NT2/D1 (cell line): Measurements from ENCODE around the gene ABCB9.
"Not testable (repeated sequence)": the region's sequence is repeated elsewhere in the genome, so short reads cannot be mapped to it uniquely, and the experiment has no call there.

Experiments used
- DNase-seq: peaks from one replicate; pipeline ENCODE4 v3.0.0-alpha.2; 2011; ENCODE audit warnings: low read depth, low spot score
- H3K27me3 ChIP-seq: 2 replicates; pipeline ENCODE4 v1.6.0; 2011; ENCODE audit warnings: mild to moderate bottlenecking; ENCODE audit not compliant: insufficient read length, insufficient read depth
- H3K36me3 ChIP-seq: 2 replicates; pipeline ENCODE4 v1.6.1; 2011; ENCODE audit warnings: mild to moderate bottlenecking, low read length, mixed read lengths; ENCODE audit not compliant: insufficient read depth, insufficient read length
- H3K4me1 ChIP-seq: 2 replicates; pipeline ENCODE4 v1.5.1; 2011; ENCODE audit not compliant: insufficient read depth, insufficient read length
- H3K4me3 ChIP-seq: 2 replicates; pipeline ENCODE4 v1.5.1; 2011; ENCODE audit warnings: low read depth; ENCODE audit not compliant: insufficient read length
- H3K9ac ChIP-seq: 2 replicates; pipeline ENCODE4 v1.6.0; 2011; ENCODE audit warnings: low read depth; ENCODE audit not compliant: insufficient read length
- H3K9me3 ChIP-seq: 2 replicates; pipeline ENCODE4 v1.5.1; 2011; ENCODE audit warnings: mild to moderate bottlenecking, low read length; ENCODE audit not compliant: insufficient read depth
- SUZ12 ChIP-seq: IDR thresholded peaks from 2 replicates; pipeline ENCODE4 v1.6.1; 2011; ENCODE audit not compliant: insufficient read length, insufficient read depth; ENCODE audit errors: extremely low read depth
- YY1 ChIP-seq: IDR thresholded peaks from 2 replicates; pipeline ENCODE4 v1.6.1; 2011; ENCODE audit not compliant: insufficient read length, insufficient read depth
- ZNF274 ChIP-seq: IDR thresholded peaks from 2 replicates; pipeline ENCODE4 v1.6.1; 2011; ENCODE audit warnings: mild to moderate bottlenecking, low read depth, low read length

ABCB9 gene

DNA sequence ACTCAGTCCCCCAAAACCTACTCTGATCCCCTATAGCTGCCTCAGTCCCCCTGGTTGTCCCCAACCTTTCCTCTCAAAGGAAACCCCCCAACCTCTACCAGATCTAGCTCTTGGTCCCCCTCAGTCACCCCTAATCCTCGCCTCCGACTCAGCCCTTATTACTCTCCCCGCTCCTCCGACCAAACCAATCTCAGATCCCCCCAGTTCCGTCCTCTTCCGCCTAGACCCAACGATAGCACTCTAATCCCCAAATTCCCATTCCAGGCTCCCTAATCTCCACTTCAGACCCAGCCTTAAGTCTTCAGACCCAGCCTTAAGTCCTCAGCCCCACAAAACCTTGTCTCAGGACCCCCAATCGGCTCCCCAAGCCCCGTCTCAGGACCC lies 71.0 kb downstream of the ABCB9 start:
- no peaks in the 10 kb centered on the region for H3K4me1 ChIP-seq
- H3K27me3 ChIP-seq: no peaks in the 10 kb centered on the region
- no peak for DNase-seq
- no peaks in the 10 kb centered on the region for H3K9me3 ChIP-seq
- TF ChIP-seq YY1 (no peak), ZNF274 (no peak), SUZ12 (no peak)
- peak overlapping the region; percentile 91 for H3K4me3 ChIP-seq
- H3K36me3 ChIP-seq: peaks cover 15% of the 10 kb centered on the region
- peak overlapping the region; percentile 94 for H3K9ac ChIP-seq

DNA sequence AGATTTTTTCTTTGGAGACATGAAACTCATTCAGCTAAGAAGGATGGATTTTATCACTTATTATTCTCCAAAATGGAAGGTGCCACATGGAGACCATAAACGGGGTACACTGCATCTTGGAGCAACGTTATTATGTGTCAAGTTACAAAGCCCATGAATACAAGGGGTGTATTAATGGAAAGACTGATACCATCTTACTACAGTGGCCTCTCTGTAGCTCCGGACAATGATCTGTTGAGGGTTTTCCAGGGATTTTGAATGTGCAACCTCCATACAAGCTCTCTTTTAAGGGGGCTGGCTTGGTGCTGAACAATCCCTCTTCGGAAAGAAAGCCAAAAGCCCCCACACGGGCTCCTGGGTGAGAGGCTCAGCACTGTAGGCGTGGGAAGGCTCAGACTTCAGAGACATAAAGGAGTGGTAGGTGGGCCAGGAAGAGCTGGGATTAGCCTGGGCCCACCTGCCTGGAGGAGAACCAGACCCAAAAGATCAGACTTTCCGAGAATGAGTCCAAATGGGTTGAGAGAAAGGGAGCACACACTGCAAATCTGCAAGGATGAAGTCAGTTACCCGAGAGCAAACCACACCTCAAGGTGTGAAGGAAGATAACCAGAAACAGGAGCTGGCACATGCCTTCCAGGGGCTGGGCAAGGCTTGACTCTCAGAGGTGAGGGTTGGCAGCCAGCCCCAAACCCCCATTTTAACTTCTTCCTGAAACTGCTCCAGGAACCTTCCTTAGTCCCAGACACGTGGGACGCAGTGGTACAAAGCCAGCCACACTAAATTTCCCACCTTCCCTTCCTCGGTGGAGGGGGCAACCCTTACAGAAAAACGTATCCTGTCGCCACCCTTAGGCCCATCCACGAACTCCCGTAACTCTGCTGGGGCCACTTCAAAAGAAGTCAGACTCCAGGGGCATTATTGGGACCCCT lies 71.8 kb downstream of the ABCB9 start:
- Histone ChIP-seq H3K27me3 (no peaks in the 10 kb centered on the region), H3K9me3 (no peaks in the 10 kb centered on the region), H3K36me3 (peaks cover 15% of the 10 kb centered on the region), H3K4me3 (peak overlapping the region; percentile 91), H3K4me1 (peaks cover 2% of the 10 kb centered on the region), H3K9ac (peak overlapping the region; percentile 94)
- no peak for DNase-seq
- TF ChIP-seq SUZ12: no peak
- TF ChIP-seq ZNF274: no peak
- no peak for TF ChIP-seq YY1

- no peak for TF ChIP-seq ZNF274
- TF ChIP-seq SUZ12: no peak
- TF ChIP-seq YY1: no peak
- no peak for DNase-seq
- Histone ChIP-seq H3K4me1 (peaks cover 6% of the 10 kb centered on the region), H3K9me3 (no peaks in the 10 kb centered on the region), H3K27me3 (no peaks in the 10 kb centered on the region), H3K36me3 (peaks cover 15% of the 10 kb centered on the region), H3K4me3 (no peak overlapping the region), H3K9ac (no peak overlapping the region)
Measured at GRCh38 chr12:122893208-122894153, 72.8 kb downstream of the ABCB9 start.

- not testable (repeated sequence) for H3K27me3 ChIP-seq, DNase-seq, H3K9ac ChIP-seq, H3K9me3 ChIP-seq, H3K4me3 ChIP-seq
- Histone ChIP-seq H3K36me3 (peaks cover 15% of the 10 kb centered on the region), H3K4me1 (peaks cover 12% of the 10 kb centered on the region)
Measured at GRCh38 chr12:122892724-122893123, 73.5 kb downstream of the ABCB9 start.

- Histone ChIP-seq H3K36me3 (peaks cover 15% of the 10 kb centered on the region), H3K4me1 (peaks cover 19% of the 10 kb centered on the region), H3K27me3 (no peaks in the 10 kb centered on the region), H3K9me3 (no peaks in the 10 kb centered on the region), H3K4me3 (no peak overlapping the region), H3K9ac (peak overlapping the region; percentile 21)
- TF ChIP-seq ZNF274 (no peak), YY1 (no peak), SUZ12 (no peak)
- DNase-seq: peak; percentile 87
Measured at GRCh38 chr12:122891661-122892525, 74.4 kb downstream of the ABCB9 start.

- TF ChIP-seq ZNF274: no peak
- TF ChIP-seq SUZ12: no peak
- no peak for TF ChIP-seq YY1
- Histone ChIP-seq H3K27me3 (no peaks in the 10 kb centered on the region), H3K4me3 (no peak overlapping the region), H3K9me3 (no peaks in the 10 kb centered on the region), H3K4me1 (peaks cover 19% of the 10 kb centered on the region), H3K36me3 (peaks cover 15% of the 10 kb centered on the region), H3K9ac (no peak overlapping the region)
- no peak for DNase-seq
Measured at GRCh38 chr12:122889761-122890520, 76.3 kb downstream of the ABCB9 start.
